ENCODE results near the gene ZFP2. TPM values are rescaled to one million over a fixed set of nuclear protein-coding genes. Genes with fewer than 3 reads are reported as not detected.
A peak's percentile ranks its signal among the peaks of the same experiment; 100 is the strongest.
"Not testable (repeated sequence)": the region's sequence is repeated elsewhere in the genome, so short reads cannot be mapped to it uniquely, and the experiment has no call there.

Gene ZFP2
- 1 to 10 TPM; 6.6 to 8.9 (median 8.1) TPM for polyA plus RNA-seq (ENCODE audit: insufficient read length in 4 of 4)

GRCh38 chr5:178895615-178896571 is at the start of gene ZFP2:
ZFP2 (plus strand) TSS chr5:178895913; CDS start chr5:178931314, 35,401 bp downstream.
- DNase-seq (ENCODE audit: low read depth in 4 of 4, low spot score in 3 of 4): peak; percentile 43 to 68 (median 52)

DNA sequence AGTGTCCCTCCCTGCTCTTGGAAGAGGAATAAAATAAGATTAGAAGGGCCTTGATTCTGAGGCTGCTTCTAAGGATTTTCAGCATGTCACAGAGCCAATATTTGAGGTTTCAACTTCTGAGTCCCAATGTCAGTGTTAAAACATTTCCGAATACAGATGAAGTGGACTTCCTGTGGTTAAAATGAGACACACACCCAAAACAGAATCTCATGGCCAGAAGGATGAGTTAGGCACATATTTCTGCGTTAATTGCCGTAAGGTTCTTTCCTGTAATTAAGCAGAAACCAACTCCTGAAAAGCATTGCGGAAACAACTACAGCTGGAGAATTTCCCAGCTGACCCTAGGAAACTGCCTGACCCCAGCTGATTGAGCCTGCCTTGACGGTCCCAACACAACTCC is 46.4 kb upstream of the ZFP2 start:
- DNase-seq (ENCODE audit: low read depth in 4 of 4, low spot score in 3 of 4): no peak

- DNase-seq (ENCODE audit: low read depth in 4 of 4, low spot score in 3 of 4): no peak
Observed at GRCh38 chr5:178851951-178852350, 43.8 kb upstream of the ZFP2 start.

GRCh38 chr5:178854284-178854683 is 41.4 kb upstream of the ZFP2 start:
- DNase-seq (ENCODE audit: low read depth in 4 of 4, low spot score in 3 of 4): no peak

- DNase-seq (ENCODE audit: low read depth in 4 of 4, low spot score in 3 of 4): peak; percentile 80 to 85 (median 84)
Observed at GRCh38 chr5:178859625-178860521, 35.8 kb upstream of the ZFP2 start, which contains the start of gene ZNF354B. ZNF354B (plus strand) TSS chr5:178859953; CDS start chr5:178861048, 1,095 bp downstream.

GRCh38 chr5:178860615-178861014 is 35.1 kb upstream of the ZFP2 start:
- DNase-seq (ENCODE audit: low read depth in 4 of 4, low spot score in 3 of 4): not testable (repeated sequence)

- no peak for DNase-seq (ENCODE audit: low read depth in 4 of 4, low spot score in 3 of 4)
Observed at GRCh38 chr5:178861627-178862026, 34.1 kb upstream of the ZFP2 start.

GRCh38 chr5:178866946-178867345 is 28.8 kb upstream of the ZFP2 start:
- no peak for DNase-seq (ENCODE audit: low read depth in 4 of 4, low spot score in 3 of 4)

DNA sequence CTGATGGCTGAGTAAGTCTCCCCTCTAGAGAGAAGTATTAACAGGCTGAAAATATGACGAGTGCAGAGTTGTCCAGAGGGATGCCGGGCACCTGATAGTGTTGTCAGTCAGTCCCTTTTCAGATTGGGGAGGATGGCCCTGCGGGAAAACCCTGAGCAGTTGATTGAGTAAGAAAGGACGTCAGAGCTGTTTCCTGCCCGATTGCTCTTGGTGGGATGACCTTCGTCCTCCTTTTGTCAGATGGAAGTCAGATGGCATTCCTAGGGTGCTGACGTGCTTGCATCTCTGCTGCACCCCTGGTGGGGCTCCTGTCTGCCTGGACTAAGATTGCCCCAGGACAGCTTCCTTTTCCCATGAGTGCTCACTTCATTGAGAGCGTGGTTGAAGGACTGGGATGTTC is 26.1 kb upstream of the ZFP2 start:
- no peak for DNase-seq (ENCODE audit: low read depth in 4 of 4, low spot score in 3 of 4)

GRCh38 chr5:178870411-178870810 is 25.3 kb upstream of the ZFP2 start:
- no peak for DNase-seq (ENCODE audit: low read depth in 4 of 4, low spot score in 3 of 4)

DNA sequence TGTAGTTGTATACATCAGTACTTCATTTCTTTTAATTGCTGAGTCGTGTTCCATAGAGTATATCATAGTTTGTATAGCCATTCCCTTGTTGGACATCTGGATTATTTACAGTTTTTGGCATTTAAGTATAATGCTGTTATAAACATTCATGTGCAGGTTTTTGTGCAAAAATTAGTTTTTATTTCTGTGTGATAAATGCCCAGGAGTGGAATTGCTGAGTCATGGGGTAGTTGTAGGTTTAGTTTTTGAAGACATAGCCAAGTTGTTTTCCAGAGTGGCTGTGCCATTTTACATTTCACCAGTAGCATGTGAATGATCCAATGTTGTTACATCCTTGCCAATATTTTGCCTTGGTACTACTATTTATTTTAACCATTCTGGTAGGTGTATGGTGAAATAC is 23.4 kb upstream of the ZFP2 start:
- no peak for DNase-seq (ENCODE audit: low read depth in 4 of 4, low spot score in 3 of 4)

DNA sequence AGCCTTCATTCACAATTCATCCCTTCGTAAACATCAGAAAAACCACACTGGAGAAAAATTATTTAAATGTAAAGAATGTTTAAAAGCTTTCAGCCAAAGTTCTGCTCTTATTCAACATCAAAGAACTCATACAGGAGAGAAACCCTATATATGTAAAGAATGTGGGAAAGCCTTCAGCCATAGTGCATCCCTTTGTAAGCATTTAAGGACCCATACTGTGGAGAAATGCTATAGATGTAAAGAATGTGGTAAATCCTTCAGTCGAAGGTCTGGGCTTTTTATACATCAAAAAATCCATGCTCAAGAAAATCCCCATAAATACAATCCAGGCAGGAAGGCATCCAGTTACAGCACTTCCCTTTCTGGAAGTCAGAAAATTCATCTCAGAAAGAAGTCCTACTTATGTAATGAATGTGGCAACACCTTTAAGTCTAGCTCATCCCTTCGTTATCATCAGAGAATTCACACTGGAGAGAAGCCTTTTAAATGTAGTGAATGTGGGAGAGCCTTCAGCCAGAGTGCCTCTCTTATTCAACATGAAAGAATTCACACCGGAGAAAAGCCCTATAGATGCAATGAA is 12.5 kb upstream of the ZFP2 start:
- DNase-seq (ENCODE audit: low read depth in 4 of 4, low spot score in 3 of 4): not testable (repeated sequence)

DNA sequence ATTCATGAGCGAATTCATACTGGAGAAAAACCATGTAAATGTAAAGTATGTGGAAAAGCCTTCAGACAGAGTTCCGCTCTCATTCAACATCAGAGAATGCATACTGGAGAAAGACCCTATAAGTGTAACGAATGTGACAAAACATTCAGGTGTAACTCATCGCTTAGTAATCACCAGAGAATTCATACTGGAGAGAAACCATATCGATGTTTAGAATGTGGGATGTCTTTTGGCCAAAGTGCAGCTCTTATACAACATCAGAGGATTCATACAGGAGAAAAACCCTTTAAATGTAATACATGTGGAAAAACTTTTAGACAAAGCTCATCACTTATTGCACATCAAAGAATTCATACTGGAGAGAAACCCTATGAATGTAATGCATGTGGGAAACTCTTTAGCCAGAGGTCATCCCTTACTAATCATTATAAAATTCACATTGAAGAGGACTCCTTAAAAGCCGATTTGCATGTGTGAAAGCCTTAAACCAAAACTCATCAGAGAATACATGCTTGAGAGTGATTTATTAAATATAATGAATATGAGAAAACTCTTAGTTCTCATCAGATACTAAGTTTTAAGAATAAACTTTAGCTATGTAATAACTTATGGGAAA is 11.8 kb upstream of the ZFP2 start:
- DNase-seq (ENCODE audit: low read depth in 4 of 4, low spot score in 3 of 4): no peak

- DNase-seq (ENCODE audit: low read depth in 4 of 4, low spot score in 3 of 4): no peak
Observed at GRCh38 chr5:178899289-178899688, 3.6 kb downstream of the ZFP2 start.

DNA sequence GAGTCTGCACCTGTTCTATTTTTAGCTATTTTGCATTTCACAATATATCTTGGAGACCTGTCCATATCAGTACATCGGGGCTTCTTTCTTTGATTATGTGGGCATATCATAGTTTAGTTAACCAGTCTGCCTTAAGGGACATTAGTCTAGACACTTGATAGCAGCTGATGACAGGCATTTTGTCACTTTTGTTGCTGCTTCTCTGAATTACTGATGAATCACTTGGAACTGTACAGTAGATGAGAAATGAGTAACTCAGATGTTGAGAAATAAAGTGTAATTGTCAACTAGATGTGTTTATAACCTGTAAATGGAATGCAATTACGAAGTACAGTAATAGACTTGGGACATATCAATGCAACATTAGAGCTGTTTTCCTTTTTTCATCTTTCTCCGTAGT is 7.1 kb downstream of the ZFP2 start:
- no peak for DNase-seq (ENCODE audit: low read depth in 4 of 4, low spot score in 3 of 4)

GRCh38 chr5:178931846-178932760 is 36.4 kb downstream of the ZFP2 start:
- DNase-seq (ENCODE audit: low read depth in 4 of 4, low spot score in 3 of 4): no peak

DNA sequence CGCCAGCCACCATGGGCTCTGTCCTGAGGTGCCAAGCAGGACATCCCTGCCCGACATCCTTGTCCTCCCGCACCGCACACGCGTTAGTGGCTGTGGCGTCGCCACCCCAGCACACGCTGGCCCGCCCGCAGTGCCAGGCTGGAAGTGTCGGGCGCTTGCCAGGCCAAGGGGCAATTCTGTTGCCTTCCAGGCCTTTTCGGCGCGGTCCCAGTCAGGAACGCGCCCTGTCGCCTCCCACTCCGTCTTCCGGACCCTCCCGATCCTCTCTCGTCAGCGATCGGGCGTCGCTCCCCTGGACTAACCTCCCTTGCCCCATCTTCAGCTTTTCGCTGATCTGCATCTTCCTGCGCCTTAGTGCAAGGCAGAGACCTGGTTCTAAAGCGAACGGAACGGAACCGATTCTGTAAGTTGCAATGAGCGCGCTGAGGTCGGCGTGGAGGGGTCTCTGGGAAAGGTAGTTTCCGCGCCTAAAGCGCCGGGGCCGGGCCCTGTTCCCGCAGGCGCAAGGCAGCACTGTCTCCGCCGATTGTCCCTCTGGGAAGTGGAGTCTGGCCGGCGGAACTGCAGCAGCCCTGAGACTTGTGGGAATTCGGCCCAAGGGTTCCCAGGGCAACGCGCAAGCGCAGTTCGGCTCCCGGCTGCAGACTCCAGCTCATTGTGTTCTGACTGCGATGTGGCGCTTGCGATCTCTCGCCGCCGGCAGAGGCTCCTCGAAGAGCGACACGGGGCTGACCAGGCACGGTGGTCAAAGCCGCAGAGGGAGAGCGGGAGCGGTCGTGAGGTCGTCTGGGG is 45.1 kb downstream of the ZFP2 start, which contains the start of gene ZNF454:
Gene ZNF454 (plus strand): TSS at position 630 of the 792 bp plus-strand sequence. CDS start 1,594 bp downstream, outside the sequence.
- peak; percentile 92 to 96 (median 94) for DNase-seq (ENCODE audit: low read depth in 4 of 4, low spot score in 3 of 4)

DNA sequence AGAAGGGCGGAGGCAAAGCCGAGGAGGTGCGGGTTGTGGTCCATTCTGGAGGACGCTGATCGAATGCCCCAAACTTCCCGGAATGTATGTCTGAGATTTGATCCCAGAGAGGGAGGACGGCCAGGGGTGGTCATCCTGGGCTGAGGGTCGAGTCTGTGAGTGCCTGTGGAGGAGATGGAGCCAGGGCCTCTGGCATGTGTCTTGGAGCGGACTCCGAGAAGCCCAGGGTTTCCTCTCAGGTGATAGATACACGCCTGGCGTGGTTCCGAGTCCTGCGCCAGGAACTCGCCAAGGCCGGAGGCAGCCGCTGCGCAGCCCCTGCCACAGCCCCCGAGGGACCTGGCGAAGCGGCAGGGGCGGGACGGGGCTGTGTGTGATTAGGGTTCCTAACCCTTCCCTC is 45.6 kb downstream of the ZFP2 start:
- DNase-seq (ENCODE audit: low read depth in 4 of 4, low spot score in 3 of 4): peak in 2 of 4 donors; percentile 12

Measured in right renal pelvis (tissue), 4 donors.